ENCODE measurements around the gene RABAC1. TPM values are rescaled to one million over a fixed set of nuclear protein-coding genes. Genes with fewer than 3 reads are reported as not detected.

The RABAC1 gene
- total and polyA plus RNA-seq, 2 of the 8 experiments (the other 6 are each of a cell fraction or from before 2014, with no cell fraction given): 124 to 439 TPM

DNA sequence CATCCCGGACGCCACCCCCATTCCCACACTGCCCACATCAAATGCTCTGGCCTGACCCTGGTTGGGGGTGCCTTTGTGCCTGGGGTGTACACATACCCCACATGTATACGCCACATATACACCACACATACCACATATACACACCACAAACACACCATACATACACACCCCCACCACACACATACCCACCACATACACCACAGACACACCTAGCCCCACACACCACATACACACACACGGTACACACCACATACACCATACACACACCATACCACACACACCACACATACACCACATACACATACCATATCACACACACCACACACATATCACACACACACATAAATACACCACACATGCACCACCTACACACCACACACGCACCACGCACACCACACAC lies 41.0 kb downstream of the RABAC1 start (continued):
- TF ChIP-seq SRF (IDR thresholded peaks at IDR 0.05; ENCODE audit: low read depth, low read length) (no peak), TAF7 (optimal IDR thresholded peaks at IDR 0.05; ENCODE audit: borderline replicate concordance, low read depth, low read length) (no peak), TEAD4 (IDR thresholded peaks at IDR 0.05; ENCODE audit: low read depth, low read length) (no peak), YY1 (IDR thresholded peaks at IDR 0.05; ENCODE audit: low read depth, low read length) (no peak), RBBP5 (IDR thresholded peaks at IDR 0.05; ENCODE audit: borderline replicate concordance, low read depth, low read length) (no peak), CBX5 (IDR thresholded peaks at IDR 0.05; ENCODE audit: low read depth, low read length) (no peak), SP2 (IDR thresholded peaks at IDR 0.05; ENCODE audit: low read length) (no peak), SIX5 (IDR thresholded peaks at IDR 0.05; ENCODE audit: low read depth, low read length) (no peak)

Data from H1 (cell line).